Umbilical cord (tissue), 2 donors: ENCODE data around the gene MDK. TPM values are rescaled to one million over a fixed set of nuclear protein-coding genes. Genes with fewer than 3 reads are reported as not detected.

ENCODE experiments used
- DNase-seq: peaks from one replicate; pipeline ENCODE4 v3.0.0-alpha.2; 2015; ENCODE audit warnings: low spot score
- total RNA-seq: library from RNA; depleted of rRNA; stranded (reverse); fragments of >200 nt; gene quantifications from one replicate; pipeline ENCODE4 v1.2.3, GENCODE V29; 2014; ENCODE audit warnings: low replicate concordance; ENCODE audit not compliant: insufficient read depth

MDK gene
- total RNA-seq: 78.0 TPM

GRCh38 chr11:46381048-46381818, at the start of gene MDK:
Gene MDK, plus strand, starts transcription at chr11:46381669. Its CDS starts 389 bp downstream, at chr11:46382058.
- DNase-seq: peak; percentile 67

GRCh38 chr11:46332093-46332567, 49.3 kb upstream of the MDK start:
- DNase-seq: no peak

- DNase-seq: no peak
Observed at GRCh38 chr11:46332568-46333393, 48.7 kb upstream of the MDK start.

- no peak for DNase-seq
Observed at GRCh38 chr11:46333394-46333947, 48.0 kb upstream of the MDK start.

- DNase-seq: no peak
Observed at GRCh38 chr11:46334211-46334610, 47.3 kb upstream of the MDK start.

GRCh38 chr11:46335271-46335670, 46.2 kb upstream of the MDK start:
- DNase-seq: no peak

- no peak for DNase-seq
Observed at GRCh38 chr11:46335890-46336562, 45.4 kb upstream of the MDK start.

- DNase-seq: no peak
Observed at GRCh38 chr11:46336563-46337180, 44.8 kb upstream of the MDK start.

GRCh38 chr11:46337626-46338345, 43.7 kb upstream of the MDK start:
- no peak for DNase-seq

GRCh38 chr11:46338636-46338987, 42.9 kb upstream of the MDK start:
- DNase-seq: peak; percentile 76

- DNase-seq: peak; percentile 72
Observed at GRCh38 chr11:46338988-46339666, 42.3 kb upstream of the MDK start.

GRCh38 chr11:46339816-46340215, 41.7 kb upstream of the MDK start:
- peak; percentile 95 for DNase-seq

GRCh38 chr11:46341454-46341853, 40.0 kb upstream of the MDK start:
- no peak for DNase-seq

- DNase-seq: peak; percentile 93
Observed at GRCh38 chr11:46342239-46342638, 39.2 kb upstream of the MDK start.

GRCh38 chr11:46343520-46343919, 37.9 kb upstream of the MDK start:
- no peak for DNase-seq

GRCh38 chr11:46345131-46345597, 36.3 kb upstream of the MDK start:
- DNase-seq: peak; percentile 63

GRCh38 chr11:46345881-46346484, 35.5 kb upstream of the MDK start:
- no peak for DNase-seq

GRCh38 chr11:46346886-46347636, 34.4 kb upstream of the MDK start, which contains the start of gene DGKZ:
Gene DGKZ, plus strand, starts transcription at chr11:46347463. Its CDS starts 197 bp downstream, at chr11:46347660.
- peak; percentile 82 for DNase-seq
